K562 (cell line): ENCODE data around the gene CMTM1. TPM values are rescaled to one million over a fixed set of nuclear protein-coding genes. Genes with fewer than 3 reads are reported as not detected.

Source experiments
- ARNT ChIP-seq, 2 experiments: fragments of 450-650 bp; IDR thresholded peaks; 2 replicates each; pipeline ENCODE4 v1.6.1; 2016; ENCODE audit warnings: mild to moderate bottlenecking in 1 of 2
- ELF4 ChIP-seq: fragments of 450-650 bp; formaldehyde crosslinking; IDR thresholded peaks from 2 replicates; pipeline ENCODE4 v1.4.0; 2022; ENCODE audit warnings: missing genetic modification characterization
- HDAC6 ChIP-seq: IDR thresholded peaks from 2 replicates; pipeline ENCODE4 v1.6.1; 2012; ENCODE audit warnings: low read depth, mild to moderate bottlenecking, control low read depth, inconsistent platforms, low read length, moderate library complexity
- ILF3 ChIP-seq: fragments of 450-650 bp; IDR thresholded peaks from 2 replicates; pipeline ENCODE4 v1.6.1; 2018; ENCODE audit warnings: antibody characterized with exemption, mild to moderate bottlenecking, moderate library complexity, borderline replicate concordance
- MYC ChIP-seq, 2 experiments: fragments of 250-450 bp in 1 of 2; sonication (Bioruptor Pico) in 1 of 2; IDR thresholded peaks; 2 replicates each; pipeline versions ENCODE4 v1.5.1 to v1.6.1; 2012 to 2021; ENCODE audit warnings: low read depth in 2 of 2, borderline replicate concordance in 1 of 2, improper control_type of control experiment in 1 of 2, low read length in 1 of 2, mild to moderate bottlenecking in 1 of 2, moderate library complexity in 1 of 2
- SNRNP70 ChIP-seq: fragments of 200-400 bp; formaldehyde crosslinking; optimal IDR thresholded peaks from 2 replicates; pipeline ENCODE3; 2017; ENCODE audit warnings: low read depth, low read length
- TFAP4 ChIP-seq: sonication (generic); formaldehyde crosslinking; IDR thresholded peaks from 2 replicates; pipeline ENCODE4 v1.8.0; 2022; ENCODE audit warnings: missing genetic modification reagents, mild to moderate bottlenecking, moderate library complexity, borderline replicate concordance
- ZNF445 ChIP-seq: fragments of 250-450 bp; sonication (Bioruptor Pico); IDR thresholded peaks from 2 replicates; pipeline ENCODE4 v1.4.0; 2020; ENCODE audit warnings: low read depth, mild to moderate bottlenecking, moderate library complexity
- ZNF785 ChIP-seq: fragments of 250-450 bp; sonication (Bioruptor Pico); IDR thresholded peaks from 2 replicates; pipeline ENCODE4 v1.4.0; 2020; ENCODE audit warnings: mild to moderate bottlenecking
- polyA plus RNA-seq, 8 experiments: library from polyadenylated mRNA; depleted of rRNA in 4 of 8; stranded (reverse) in 5 of 8; unstranded in 3 of 8; fragments of >200 nt; fragmentation: Nextera tagmentation in 2 of 8; fragmentation: Illumina TruSeq in 1 of 8; extraction: Ambion mirVana in 2 of 8; extraction: Trizol in 1 of 8; gene quantifications; 2 replicates each; pipeline versions ENCODE4 v1.2.1 to v1.2.3, GENCODE V29; 2011 to 2014; ENCODE audit warnings: inconsistent platforms in 1 of 8, missing spikeins in 1 of 8
- total RNA-seq, 7 experiments: library from RNA; depleted of rRNA in 6 of 7; stranded (reverse); fragments of >200 nt in 6 of 7; fragmentation: Illumina TruSeq in 2 of 7; extraction: Trizol in 2 of 7; gene quantifications; 2 replicates each; pipeline versions ENCODE4 v1.2.1 to v1.2.3, GENCODE V29; 2011 to 2021; ENCODE audit warnings: low replicate concordance in 1 of 7
- TF ChIP-seq, protein P1 (sequence below): sonication (generic); formaldehyde crosslinking; IDR thresholded peaks from 2 replicates; pipeline ENCODE4 v1.8.0; 2022; ENCODE audit warnings: mild to moderate bottlenecking, missing genetic modification reagents, borderline replicate concordance
- TF ChIP-seq, protein P2 (sequence below): sonication (generic); formaldehyde crosslinking; IDR thresholded peaks from 2 replicates; pipeline ENCODE4 v1.8.0; 2022; ENCODE audit warnings: mild to moderate bottlenecking, missing genetic modification reagents
- TF ChIP-seq, protein P3 (sequence below): sonication (generic); formaldehyde crosslinking; IDR thresholded peaks from 2 replicates; pipeline ENCODE4 v1.8.1; 2023; ENCODE audit warnings: mild to moderate bottlenecking, missing genetic modification reagents
- TF ChIP-seq, protein P4 (sequence below): fragments of 250-450 bp; sonication (Bioruptor Pico); IDR thresholded peaks from 2 replicates; pipeline ENCODE4 v1.9.0; 2021; ENCODE audit warnings: mild to moderate bottlenecking, inconsistent platforms

Gene CMTM1
- total and polyA plus RNA-seq, 9 of the 15 experiments (the other 6 are each of a cell fraction or from before 2014, with no cell fraction given), result 0.25 to 2.6 (median 1.1) TPM; not detected in 2

- TF ChIP-seq MYC (IDR thresholded peaks at IDR 0.05; ENCODE audit: low read depth, low read length), result 0 out of 2 replicates have a peak, but pooled peaks have one; percentile 35
- no peak for TF ChIP-seq MYC (CRISPR knock-in tag; IDR thresholded peaks at IDR 0.05; ENCODE audit: borderline replicate concordance, low read depth)
- TF ChIP-seq, protein P1, sequence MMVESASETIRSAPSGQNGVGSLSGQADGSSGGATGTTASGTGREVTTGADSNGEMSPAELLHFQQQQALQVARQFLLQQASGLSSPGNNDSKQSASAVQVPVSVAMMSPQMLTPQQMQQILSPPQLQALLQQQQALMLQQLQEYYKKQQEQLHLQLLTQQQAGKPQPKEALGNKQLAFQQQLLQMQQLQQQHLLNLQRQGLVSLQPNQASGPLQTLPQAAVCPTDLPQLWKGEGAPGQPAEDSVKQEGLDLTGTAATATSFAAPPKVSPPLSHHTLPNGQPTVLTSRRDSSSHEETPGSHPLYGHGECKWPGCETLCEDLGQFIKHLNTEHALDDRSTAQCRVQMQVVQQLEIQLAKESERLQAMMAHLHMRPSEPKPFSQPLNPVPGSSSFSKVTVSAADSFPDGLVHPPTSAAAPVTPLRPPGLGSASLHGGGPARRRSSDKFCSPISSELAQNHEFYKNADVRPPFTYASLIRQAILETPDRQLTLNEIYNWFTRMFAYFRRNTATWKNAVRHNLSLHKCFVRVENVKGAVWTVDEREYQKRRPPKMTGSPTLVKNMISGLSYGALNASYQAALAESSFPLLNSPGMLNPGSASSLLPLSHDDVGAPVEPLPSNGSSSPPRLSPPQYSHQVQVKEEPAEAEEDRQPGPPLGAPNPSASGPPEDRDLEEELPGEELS (CRISPR knock-in tag), result no peak
- no peak for TF ChIP-seq ILF3
- no peak for TF ChIP-seq ZNF445
- TF ChIP-seq ELF4 (CRISPR knock-in tag), result no peak
- TF ChIP-seq ZNF785 (CRISPR knock-in tag), result peak; percentile 73; the same call in 1 of the 2 replicates
- TF ChIP-seq ARNT (IDR thresholded peaks at IDR 0.05), result no peak
- TF ChIP-seq, protein P2, sequence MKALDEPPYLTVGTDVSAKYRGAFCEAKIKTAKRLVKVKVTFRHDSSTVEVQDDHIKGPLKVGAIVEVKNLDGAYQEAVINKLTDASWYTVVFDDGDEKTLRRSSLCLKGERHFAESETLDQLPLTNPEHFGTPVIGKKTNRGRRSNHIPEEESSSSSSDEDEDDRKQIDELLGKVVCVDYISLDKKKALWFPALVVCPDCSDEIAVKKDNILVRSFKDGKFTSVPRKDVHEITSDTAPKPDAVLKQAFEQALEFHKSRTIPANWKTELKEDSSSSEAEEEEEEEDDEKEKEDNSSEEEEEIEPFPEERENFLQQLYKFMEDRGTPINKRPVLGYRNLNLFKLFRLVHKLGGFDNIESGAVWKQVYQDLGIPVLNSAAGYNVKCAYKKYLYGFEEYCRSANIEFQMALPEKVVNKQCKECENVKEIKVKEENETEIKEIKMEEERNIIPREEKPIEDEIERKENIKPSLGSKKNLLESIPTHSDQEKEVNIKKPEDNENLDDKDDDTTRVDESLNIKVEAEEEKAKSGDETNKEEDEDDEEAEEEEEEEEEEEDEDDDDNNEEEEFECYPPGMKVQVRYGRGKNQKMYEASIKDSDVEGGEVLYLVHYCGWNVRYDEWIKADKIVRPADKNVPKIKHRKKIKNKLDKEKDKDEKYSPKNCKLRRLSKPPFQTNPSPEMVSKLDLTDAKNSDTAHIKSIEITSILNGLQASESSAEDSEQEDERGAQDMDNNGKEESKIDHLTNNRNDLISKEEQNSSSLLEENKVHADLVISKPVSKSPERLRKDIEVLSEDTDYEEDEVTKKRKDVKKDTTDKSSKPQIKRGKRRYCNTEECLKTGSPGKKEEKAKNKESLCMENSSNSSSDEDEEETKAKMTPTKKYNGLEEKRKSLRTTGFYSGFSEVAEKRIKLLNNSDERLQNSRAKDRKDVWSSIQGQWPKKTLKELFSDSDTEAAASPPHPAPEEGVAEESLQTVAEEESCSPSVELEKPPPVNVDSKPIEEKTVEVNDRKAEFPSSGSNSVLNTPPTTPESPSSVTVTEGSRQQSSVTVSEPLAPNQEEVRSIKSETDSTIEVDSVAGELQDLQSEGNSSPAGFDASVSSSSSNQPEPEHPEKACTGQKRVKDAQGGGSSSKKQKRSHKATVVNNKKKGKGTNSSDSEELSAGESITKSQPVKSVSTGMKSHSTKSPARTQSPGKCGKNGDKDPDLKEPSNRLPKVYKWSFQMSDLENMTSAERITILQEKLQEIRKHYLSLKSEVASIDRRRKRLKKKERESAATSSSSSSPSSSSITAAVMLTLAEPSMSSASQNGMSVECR (CRISPR knock-in tag), result no peak
- TF ChIP-seq, protein P3, sequence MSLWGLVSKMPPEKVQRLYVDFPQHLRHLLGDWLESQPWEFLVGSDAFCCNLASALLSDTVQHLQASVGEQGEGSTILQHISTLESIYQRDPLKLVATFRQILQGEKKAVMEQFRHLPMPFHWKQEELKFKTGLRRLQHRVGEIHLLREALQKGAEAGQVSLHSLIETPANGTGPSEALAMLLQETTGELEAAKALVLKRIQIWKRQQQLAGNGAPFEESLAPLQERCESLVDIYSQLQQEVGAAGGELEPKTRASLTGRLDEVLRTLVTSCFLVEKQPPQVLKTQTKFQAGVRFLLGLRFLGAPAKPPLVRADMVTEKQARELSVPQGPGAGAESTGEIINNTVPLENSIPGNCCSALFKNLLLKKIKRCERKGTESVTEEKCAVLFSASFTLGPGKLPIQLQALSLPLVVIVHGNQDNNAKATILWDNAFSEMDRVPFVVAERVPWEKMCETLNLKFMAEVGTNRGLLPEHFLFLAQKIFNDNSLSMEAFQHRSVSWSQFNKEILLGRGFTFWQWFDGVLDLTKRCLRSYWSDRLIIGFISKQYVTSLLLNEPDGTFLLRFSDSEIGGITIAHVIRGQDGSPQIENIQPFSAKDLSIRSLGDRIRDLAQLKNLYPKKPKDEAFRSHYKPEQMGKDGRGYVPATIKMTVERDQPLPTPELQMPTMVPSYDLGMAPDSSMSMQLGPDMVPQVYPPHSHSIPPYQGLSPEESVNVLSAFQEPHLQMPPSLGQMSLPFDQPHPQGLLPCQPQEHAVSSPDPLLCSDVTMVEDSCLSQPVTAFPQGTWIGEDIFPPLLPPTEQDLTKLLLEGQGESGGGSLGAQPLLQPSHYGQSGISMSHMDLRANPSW, result no peak
- TF ChIP-seq HDAC6, result no peak
- TF ChIP-seq SNRNP70, result no peak
- peak; percentile 32; the same call in 1 of the 2 replicates for TF ChIP-seq TFAP4 (CRISPR knock-in tag)
- TF ChIP-seq, protein P4, sequence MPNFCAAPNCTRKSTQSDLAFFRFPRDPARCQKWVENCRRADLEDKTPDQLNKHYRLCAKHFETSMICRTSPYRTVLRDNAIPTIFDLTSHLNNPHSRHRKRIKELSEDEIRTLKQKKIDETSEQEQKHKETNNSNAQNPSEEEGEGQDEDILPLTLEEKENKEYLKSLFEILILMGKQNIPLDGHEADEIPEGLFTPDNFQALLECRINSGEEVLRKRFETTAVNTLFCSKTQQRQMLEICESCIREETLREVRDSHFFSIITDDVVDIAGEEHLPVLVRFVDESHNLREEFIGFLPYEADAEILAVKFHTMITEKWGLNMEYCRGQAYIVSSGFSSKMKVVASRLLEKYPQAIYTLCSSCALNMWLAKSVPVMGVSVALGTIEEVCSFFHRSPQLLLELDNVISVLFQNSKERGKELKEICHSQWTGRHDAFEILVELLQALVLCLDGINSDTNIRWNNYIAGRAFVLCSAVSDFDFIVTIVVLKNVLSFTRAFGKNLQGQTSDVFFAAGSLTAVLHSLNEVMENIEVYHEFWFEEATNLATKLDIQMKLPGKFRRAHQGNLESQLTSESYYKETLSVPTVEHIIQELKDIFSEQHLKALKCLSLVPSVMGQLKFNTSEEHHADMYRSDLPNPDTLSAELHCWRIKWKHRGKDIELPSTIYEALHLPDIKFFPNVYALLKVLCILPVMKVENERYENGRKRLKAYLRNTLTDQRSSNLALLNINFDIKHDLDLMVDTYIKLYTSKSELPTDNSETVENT (CRISPR knock-in tag), result no peak
Observed at GRCh38 chr16:66588981-66589713, 22.9 kb downstream of the CMTM1 start (continued).
